Astrocyte of the spinal cord (primary cell): ENCODE measurements around the gene DCTN5.

Source experiments
- DNase-seq: peaks from one replicate; pipeline ENCODE4 v3.0.0; 2011; ENCODE audit warnings: low read depth, low spot score
- H3K4me3 ChIP-seq: 2 replicates; pipeline ENCODE4 v1.5.1; 2011; ENCODE audit warnings: low read depth, mild to moderate bottlenecking, low read length, moderate library complexity
- in situ Hi-C: cut with HindIII; loops from 2 replicates; pipeline ENCODE4 v1.10.0; 2017; ENCODE audit warnings: low sequenced_read_pairs
- TF ChIP-seq, protein P1 (sequence below): IDR thresholded peaks from 2 replicates; pipeline ENCODE4 v1.5.1; 2012; ENCODE audit warnings: low read depth, mild to moderate bottlenecking, low read length, inconsistent platforms

The DCTN5 gene

DNA sequence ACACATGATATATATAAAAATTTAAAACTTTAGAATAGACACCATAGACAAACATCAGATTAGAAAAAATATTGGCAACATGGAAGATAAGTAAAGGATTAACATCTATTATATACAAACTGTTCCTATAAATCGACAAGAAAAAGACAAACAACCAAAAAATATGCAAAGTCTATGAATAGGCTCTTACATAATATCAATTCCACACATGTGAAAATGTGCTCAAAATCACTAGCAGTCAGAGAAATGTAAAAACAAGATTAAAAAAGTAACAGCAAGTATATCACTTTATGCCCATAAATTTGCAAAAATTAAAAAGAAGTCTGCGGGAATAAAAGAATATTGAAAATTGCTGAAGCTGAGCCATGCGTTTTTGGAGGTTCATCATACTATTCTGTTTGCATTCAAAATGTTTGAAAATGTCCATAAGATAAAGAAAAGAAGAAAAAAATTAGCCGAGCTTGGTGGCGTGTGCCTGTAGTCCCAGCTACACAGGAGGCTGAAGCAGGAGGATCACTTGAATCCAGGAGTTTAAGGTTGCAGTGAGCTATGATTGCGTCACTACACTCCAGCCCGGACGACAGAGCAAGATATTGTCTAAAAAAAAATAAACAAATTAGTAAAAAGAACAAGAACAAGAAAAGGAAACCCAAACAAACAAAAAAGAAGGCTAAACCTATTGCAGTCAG lies 83.0 kb downstream of the DCTN5 start:
- H3K4me3 ChIP-seq, result no peak overlapping the region
- TF ChIP-seq, protein P1, sequence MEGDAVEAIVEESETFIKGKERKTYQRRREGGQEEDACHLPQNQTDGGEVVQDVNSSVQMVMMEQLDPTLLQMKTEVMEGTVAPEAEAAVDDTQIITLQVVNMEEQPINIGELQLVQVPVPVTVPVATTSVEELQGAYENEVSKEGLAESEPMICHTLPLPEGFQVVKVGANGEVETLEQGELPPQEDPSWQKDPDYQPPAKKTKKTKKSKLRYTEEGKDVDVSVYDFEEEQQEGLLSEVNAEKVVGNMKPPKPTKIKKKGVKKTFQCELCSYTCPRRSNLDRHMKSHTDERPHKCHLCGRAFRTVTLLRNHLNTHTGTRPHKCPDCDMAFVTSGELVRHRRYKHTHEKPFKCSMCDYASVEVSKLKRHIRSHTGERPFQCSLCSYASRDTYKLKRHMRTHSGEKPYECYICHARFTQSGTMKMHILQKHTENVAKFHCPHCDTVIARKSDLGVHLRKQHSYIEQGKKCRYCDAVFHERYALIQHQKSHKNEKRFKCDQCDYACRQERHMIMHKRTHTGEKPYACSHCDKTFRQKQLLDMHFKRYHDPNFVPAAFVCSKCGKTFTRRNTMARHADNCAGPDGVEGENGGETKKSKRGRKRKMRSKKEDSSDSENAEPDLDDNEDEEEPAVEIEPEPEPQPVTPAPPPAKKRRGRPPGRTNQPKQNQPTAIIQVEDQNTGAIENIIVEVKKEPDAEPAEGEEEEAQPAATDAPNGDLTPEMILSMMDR, result no peak
- in situ Hi-C loops, result no loop called here
- no peak for DNase-seq

DNA sequence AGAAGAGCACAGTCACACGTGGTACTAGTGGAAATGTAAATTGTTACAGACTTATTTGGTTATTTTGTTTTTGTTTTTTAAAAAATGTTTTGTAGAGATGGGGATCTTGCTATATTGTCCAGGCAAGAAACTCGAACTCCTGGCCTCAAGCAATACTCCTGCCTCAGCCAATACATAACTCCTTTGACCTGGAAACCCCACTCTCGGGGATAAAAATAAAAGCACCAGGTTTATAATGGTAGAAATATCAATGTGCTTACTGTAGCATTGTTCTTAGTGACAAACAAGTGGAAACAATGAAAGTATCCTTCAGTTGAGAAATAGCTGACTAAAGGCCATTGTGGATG lies 83.5 kb downstream of the DCTN5 start:
- TF ChIP-seq, protein P1, result no peak
- in situ Hi-C loops, result no loop called here
- no peak overlapping the region for H3K4me3 ChIP-seq
- DNase-seq, result no peak

DNA sequence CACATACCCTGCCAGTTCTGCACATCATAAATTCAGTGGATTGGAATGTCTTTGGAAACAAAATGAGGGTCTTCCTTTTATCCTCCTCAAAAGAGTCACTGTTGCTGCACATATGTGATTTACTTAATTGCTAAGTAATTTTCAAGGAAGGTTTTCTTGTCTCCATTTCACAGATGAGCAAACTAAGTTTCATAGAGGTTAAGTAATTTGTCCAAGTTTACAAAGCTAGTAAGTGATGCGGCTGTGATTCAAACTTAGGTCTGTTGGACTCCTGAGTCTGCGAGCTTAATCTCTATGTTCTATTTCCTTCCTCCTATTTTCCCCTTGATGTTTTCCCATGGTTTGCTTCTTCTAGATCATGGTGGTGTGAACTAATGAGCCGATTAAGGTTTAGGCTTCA lies 85.4 kb downstream of the DCTN5 start:
- no peak for DNase-seq
- in situ Hi-C loops, result no loop called here
- TF ChIP-seq, protein P1, result no peak
- no peak overlapping the region for H3K4me3 ChIP-seq
